Right lobe of liver (tissue), 6 donors: Measurements from ENCODE around the gene TMEM53. TPM values are rescaled to one million over a fixed set of nuclear protein-coding genes. Genes with fewer than 3 reads are reported as not detected.

ENCODE experiments used
- ATAC-seq, 4 donors: fragments of 200-7000 bp; cut with Tn5 transposase; one replicate each; pipeline ENCODE4 v1.9.1; 2020; ENCODE audit warnings: mild to moderate bottlenecking in 4 of 4, moderate library complexity in 4 of 4
- DNase-seq, 3 donors: peaks; one replicate each; pipeline ENCODE4 v3.0.0-alpha.2; 2020
- H3K27ac ChIP-seq, 3 donors: fragments of 200-600 bp; one replicate each; pipeline ENCODE4 v1.8.0; 2022
- H3K27me3 ChIP-seq, 2 donors: fragments of 200-600 bp; one replicate each; pipeline ENCODE4 v1.8.0; 2022
- H3K36me3 ChIP-seq, 4 donors: fragments of 200-600 bp; sonication (generic) in 1 of 4; one replicate each; pipeline versions ENCODE4 v1.5.1 to v1.8.0; 2017 to 2022; ENCODE audit warnings: control low read depth in 1 of 4
- H3K4me1 ChIP-seq, 4 donors: fragments of 200-600 bp; sonication (generic) in 1 of 4; one replicate each; pipeline versions ENCODE4 v1.5.1 to v1.8.0; 2017 to 2022; ENCODE audit warnings: control low read depth in 1 of 4
- H3K4me3 ChIP-seq, 3 donors: fragments of 200-600 bp; one replicate each; pipeline ENCODE4 v1.8.0; 2022
- H3K9me3 ChIP-seq, 4 donors: fragments of 200-600 bp; sonication (generic) in 1 of 4; one replicate each; pipeline versions ENCODE4 v1.5.1 to v1.8.0; 2017 to 2022; ENCODE audit warnings: control low read depth in 1 of 4
- CTCF ChIP-seq, 4 donors: fragments of 200-600 bp in 3 of 4; fragments of 450-650 bp in 1 of 4; IDR thresholded peaks; one replicate each; pipeline versions ENCODE4 v1.5.1 to v1.8.0; 2016 to 2022; ENCODE audit warnings: antibody characterized with exemption in 4 of 4, mild to moderate bottlenecking in 2 of 4
- POLR2A ChIP-seq: fragments of 450-650 bp; IDR thresholded peaks from one replicate; pipeline ENCODE4 v1.6.1; 2017; ENCODE audit warnings: antibody characterized with exemption, mild to moderate bottlenecking
- WGBS: methylation state at CpG from one replicate; pipeline ENCODE4 v1.1.6; 2018; ENCODE audit warnings: low coverage, low lambda C conversion rate; ENCODE audit not compliant: insufficient coverage; ENCODE audit errors: missing lambda C conversion rate; 5-methylcytosine and 5-hydroxymethylcytosine counted together
- intact Hi-C, 2 donors: fragments of 100-400 bp; cut with DNase I; formaldehyde crosslinking; loops; one replicate each; pipeline versions ENCODE4 v1.11.2 to v1.14.1; 2022
- total RNA-seq, 6 experiments: library from RNA; depleted of rRNA in 2 of 6; stranded (reverse); fragments of >200 nt in 2 of 6; fragmentation: NEBNext Ultra II Directional in 3 of 6; extraction: Animal tissue kit (Norgen Biotek cat#: 25700) in 3 of 6; gene quantifications; one replicate each; pipeline versions ENCODE4 v1.1.0 to v1.2.4, GENCODE V29; 2016 to 2023
- donor health status: DM: no; HTN: yes; CAD: no.
- donor health status: DM: no; HTN: no; CAD: no.
- donor health status: DM: no; HTN: no; CAD: no.
- donor health status: DM: no; HTN: yes; CAD: no.
- donor health status: DM: no; HTN: yes; CAD: no.

Gene TMEM53
- total RNA-seq, 6 experiments from 2014 or later: 15.8 to 31.0 (median 24.5) TPM

- Histone ChIP-seq H3K4me3 (no peak overlapping the region), H3K27me3 (no peaks in the 10 kb centered on the region), H3K9me3 (no peaks in the 10 kb centered on the region), H3K4me1 (peaks cover 0 to 14% (median 4%) of the 10 kb centered on the region in 4 donors), H3K27ac (no peak overlapping the region), H3K36me3 (peaks cover 0 to 56% (median 10%) of the 10 kb centered on the region in 4 donors)
- ATAC-seq (no peak), DNase-seq (no peak)
- TF ChIP-seq CTCF (IDR thresholded peaks at IDR 0.05) (no peak), POLR2A (no peak)
- 85% methylated on average over 7 of the region's 13 CpGs for WGBS
- intact Hi-C loops: no loop called here
Observed at GRCh38 chr1:44636688-44637598, 37.3 kb downstream of the TMEM53 start.

DNA sequence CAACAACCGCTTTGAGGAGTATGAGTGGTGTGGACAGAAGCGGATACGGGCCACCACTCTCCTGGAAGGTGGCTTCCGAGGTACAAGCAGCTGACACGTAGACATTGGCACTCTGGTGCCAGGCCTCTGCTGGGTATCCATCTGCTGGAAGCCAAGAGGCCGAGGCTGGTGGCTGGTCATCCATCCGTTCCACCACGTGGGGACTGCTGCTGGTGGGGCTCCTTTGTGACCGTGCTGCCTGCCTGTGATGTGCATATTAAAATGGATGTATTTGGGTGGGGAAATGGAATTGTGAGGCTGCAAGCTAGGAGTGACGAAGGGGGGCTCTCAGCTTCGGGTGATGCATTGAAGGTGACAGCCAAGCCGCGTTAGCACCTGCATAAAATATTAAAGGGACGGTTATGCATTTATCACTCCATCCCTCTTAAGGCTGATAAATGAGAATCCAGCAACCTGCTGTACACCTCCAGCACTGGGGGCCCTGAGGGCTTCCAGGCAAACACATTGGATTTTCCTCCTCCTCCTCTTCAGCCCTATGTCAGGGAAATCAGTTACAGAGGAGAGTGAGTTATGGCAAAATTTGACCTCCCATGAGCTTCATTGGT, 38.1 kb downstream of the TMEM53 start:
- Histone ChIP-seq H3K27me3 (no peaks in the 10 kb centered on the region), H3K36me3 (peaks cover 0 to 51% (median 10%) of the 10 kb centered on the region in 4 donors), H3K4me1 (peaks cover 0 to 13% (median 4%) of the 10 kb centered on the region in 4 donors), H3K4me3 (no peak overlapping the region), H3K27ac (no peak overlapping the region), H3K9me3 (no peaks in the 10 kb centered on the region)
- TF ChIP-seq POLR2A: no peak
- TF ChIP-seq CTCF (IDR thresholded peaks at IDR 0.05): no peak
- WGBS: 89% methylated on average over 9 of the region's 14 CpGs
- intact Hi-C loops: no loop called here
- ATAC-seq (no peak), DNase-seq (no peak)

- Histone ChIP-seq H3K27ac (no peak overlapping the region), H3K27me3 (no peaks in the 10 kb centered on the region), H3K4me3 (no peak overlapping the region), H3K36me3 (peaks cover 0 to 44% (median 9%) of the 10 kb centered on the region in 4 donors), H3K4me1 (peaks cover 0 to 17% (median 4%) of the 10 kb centered on the region in 4 donors), H3K9me3 (no peaks in the 10 kb centered on the region)
- 86% methylated on average over 2 of the region's 9 CpGs for WGBS
- DNase-seq (no peak), ATAC-seq (no peak)
- intact Hi-C loops: no loop called here
- TF ChIP-seq CTCF (IDR thresholded peaks at IDR 0.05): no peak
- TF ChIP-seq POLR2A: no peak
Observed at GRCh38 chr1:44635439-44635838, 38.8 kb downstream of the TMEM53 start.

GRCh38 chr1:44634606-44635189, 39.6 kb downstream of the TMEM53 start:
- no peak overlapping the region for H3K27ac ChIP-seq
- H3K9me3 ChIP-seq: no peaks in the 10 kb centered on the region
- intact Hi-C loops: no loop called here
- H3K4me3 ChIP-seq: no peak overlapping the region
- DNase-seq (no peak), ATAC-seq (no peak)
- H3K4me1 ChIP-seq: peaks cover 0 to 17% (median 4%) of the 10 kb centered on the region in 4 donors
- no peaks in the 10 kb centered on the region for H3K27me3 ChIP-seq
- no peak for TF ChIP-seq CTCF (IDR thresholded peaks at IDR 0.05)
- TF ChIP-seq POLR2A: no peak
- WGBS: 86% methylated on average over 1 of the region's 3 CpGs
- peaks cover 0 to 40% (median 9%) of the 10 kb centered on the region in 4 donors for H3K36me3 ChIP-seq
